ENCODE results near the gene UBE3A.

Gene UBE3A

GRCh38 chr15:25335279-25335678 is 103.5 kb downstream of the UBE3A start:
- DNase-seq (ENCODE audit: low read depth in 2 of 2, low spot score in 1 of 2) = no peak

GRCh38 chr15:25333049-25333448 is 105.8 kb downstream of the UBE3A start:
- no peak for DNase-seq (ENCODE audit: low read depth in 2 of 2, low spot score in 1 of 2)

DNA sequence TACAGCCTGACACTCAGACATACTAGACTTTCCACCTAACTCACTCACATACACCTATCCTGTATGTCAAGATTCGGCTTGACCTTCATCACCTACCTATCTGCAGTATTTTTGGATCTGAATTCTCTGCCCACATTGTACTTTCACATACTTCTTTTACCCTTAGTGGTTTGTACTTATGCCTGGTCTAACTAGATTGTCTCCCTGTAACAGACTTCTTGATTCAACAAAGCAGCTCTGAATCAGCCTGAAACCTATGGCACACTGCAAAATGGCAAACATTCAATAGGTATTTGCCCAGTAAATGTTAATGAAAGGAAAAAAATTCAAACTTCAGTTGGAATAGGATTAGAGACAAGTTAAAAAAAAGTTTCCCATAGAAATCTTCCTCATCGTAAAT is 106.5 kb downstream of the UBE3A start:
- no peak for DNase-seq (ENCODE audit: low read depth in 2 of 2, low spot score in 1 of 2)

DNA sequence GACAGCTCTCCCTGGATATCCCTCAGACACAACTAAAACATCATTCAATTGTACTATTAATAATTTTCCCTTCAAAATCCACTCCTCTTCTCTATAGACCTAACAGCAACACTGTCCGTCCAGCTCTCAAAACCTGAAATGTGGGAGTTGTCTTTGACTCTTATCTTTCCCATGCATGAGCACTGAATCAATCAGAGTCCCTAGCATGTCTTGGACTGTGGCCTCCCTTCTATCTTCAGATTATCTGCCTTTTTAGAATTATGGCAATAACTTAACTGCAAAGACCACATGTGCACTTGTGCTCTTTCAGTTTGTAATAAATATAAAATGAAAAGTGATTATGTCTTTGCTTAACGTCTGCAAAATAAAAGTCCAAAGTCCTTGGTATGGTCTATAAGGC is 107.0 kb downstream of the UBE3A start:
- no peak for DNase-seq (ENCODE audit: low read depth in 2 of 2, low spot score in 1 of 2)

GRCh38 chr15:25331404-25331803 is 107.4 kb downstream of the UBE3A start:
- DNase-seq (ENCODE audit: low read depth in 2 of 2, low spot score in 1 of 2) = no peak

- no peak for DNase-seq (ENCODE audit: low read depth in 2 of 2, low spot score in 1 of 2)
These were observed 109.1 kb downstream of the UBE3A start for GRCh38 chr15:25329696-25330095.

DNA sequence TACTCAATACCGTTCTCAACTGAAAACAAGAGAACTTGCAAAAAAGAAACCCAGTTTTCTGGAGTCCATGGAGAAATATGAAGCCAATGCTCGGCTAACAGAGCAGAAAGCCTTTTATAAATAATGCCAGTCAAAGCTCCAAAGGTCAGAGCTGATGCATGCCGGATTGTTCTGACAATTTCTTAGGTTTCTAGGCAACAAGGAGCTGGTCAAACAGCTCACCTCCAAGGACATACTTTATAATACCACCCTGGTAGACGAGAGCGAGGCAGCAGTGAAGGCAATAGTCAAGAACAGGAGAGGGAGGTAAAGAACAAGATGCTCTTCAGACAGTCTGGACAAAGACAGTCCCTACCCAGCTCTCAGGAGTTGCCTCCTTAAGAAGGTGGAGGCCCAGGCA is 111.1 kb downstream of the UBE3A start:
- no peak for DNase-seq (ENCODE audit: low read depth in 2 of 2, low spot score in 1 of 2)

- no peak for DNase-seq (ENCODE audit: low read depth in 2 of 2, low spot score in 1 of 2)
These were observed 113.6 kb downstream of the UBE3A start for GRCh38 chr15:25325187-25325586.

- DNase-seq (ENCODE audit: low read depth in 2 of 2, low spot score in 1 of 2) = no peak
These were observed 115.4 kb downstream of the UBE3A start for GRCh38 chr15:25323420-25323819.

GRCh38 chr15:25287823-25288222 is 151.0 kb downstream of the UBE3A start:
- no peak for DNase-seq (ENCODE audit: low read depth in 2 of 2, low spot score in 1 of 2)

Data from stimulated activated CD8-positive, alpha-beta memory T cell treated with anti-CD3 and anti-CD28 coated beads, Interleukin-4, amount 100 ng/mL, for 4 hours (primary cell).